22Rv1 (cell line): ENCODE data around the gene ZSCAN5A.
"Not testable (repeated sequence)": the region's sequence is repeated elsewhere in the genome, so short reads cannot be mapped to it uniquely, and the experiment has no call there.

Experiments
- H3K27ac ChIP-seq: fragments of 450-650 bp; 2 replicates; pipeline ENCODE4 v1.5.1; 2017
- CTCF ChIP-seq: fragments of 450-650 bp; IDR thresholded peaks from 2 replicates; pipeline ENCODE4 v1.5.1; 2017; ENCODE audit warnings: mild to moderate bottlenecking
- ZFX ChIP-seq: fragments of 450-650 bp; IDR thresholded peaks from 2 replicates; pipeline ENCODE4 v1.6.1; 2017; ENCODE audit warnings: antibody characterized with exemption, borderline replicate concordance

ZSCAN5A gene

GRCh38 chr19:56221442-56221841, 93.2 kb downstream of the ZSCAN5A start:
- H3K27ac ChIP-seq, result not testable (repeated sequence)
- peak; percentile 32 for TF ChIP-seq CTCF

- H3K27ac ChIP-seq, result no peak overlapping the region
- no peak for TF ChIP-seq CTCF
- no peak for TF ChIP-seq ZFX
Observed at GRCh38 chr19:56218961-56219360, 95.7 kb downstream of the ZSCAN5A start.

GRCh38 chr19:56217039-56217949, 97.3 kb downstream of the ZSCAN5A start:
- H3K27ac ChIP-seq, result no peak overlapping the region
- TF ChIP-seq CTCF, result no peak
- TF ChIP-seq ZFX, result no peak

GRCh38 chr19:56211718-56212117, 102.9 kb downstream of the ZSCAN5A start:
- TF ChIP-seq ZFX (no peak), CTCF (no peak)
- H3K27ac ChIP-seq, result no peak overlapping the region

GRCh38 chr19:56210036-56210435, 104.6 kb downstream of the ZSCAN5A start:
- H3K27ac ChIP-seq, result not testable (repeated sequence)

GRCh38 chr19:56209091-56209490, 105.5 kb downstream of the ZSCAN5A start:
- TF ChIP-seq CTCF (no peak), ZFX (no peak)
- H3K27ac ChIP-seq, result no peak overlapping the region

- not testable (repeated sequence) for H3K27ac ChIP-seq
Observed at GRCh38 chr19:56207581-56207980, 107.1 kb downstream of the ZSCAN5A start.

- H3K27ac ChIP-seq, result no peak within 1 kb of the TSS
- no peak for TF ChIP-seq ZFX
- TF ChIP-seq CTCF, result no peak
Observed at GRCh38 chr19:56201973-56202372, 112.7 kb downstream of the ZSCAN5A start, which contains the start of gene ZSCAN5C. Gene ZSCAN5C, plus strand, starts transcription at chr19:56202273. Its CDS starts 3,641 bp downstream, at chr19:56205914.
